Measurements from ENCODE around the gene OR4C3.
"Not testable (repeated sequence)": the region's sequence is repeated elsewhere in the genome, so short reads cannot be mapped to it uniquely, and the experiment has no call there.

Gene OR4C3
- long read RNA-seq, donor 1, result 0 reads
- long read RNA-seq, donor 2, partial matches to known transcripts, result 0 of 1 reads
- long read RNA-seq, donor 2, other reads (novel, unspliced or antisense), result 0 of 1 reads
- long read RNA-seq, donor 3, result 0 reads
- long read RNA-seq, donor 4, result 0 reads
- long read RNA-seq, donor 5, result 0 reads
- long read RNA-seq, donor 6, result 0 reads
- long read RNA-seq, donor 7, result 0 reads
- long read RNA-seq, donor 8, result 0 reads

DNA sequence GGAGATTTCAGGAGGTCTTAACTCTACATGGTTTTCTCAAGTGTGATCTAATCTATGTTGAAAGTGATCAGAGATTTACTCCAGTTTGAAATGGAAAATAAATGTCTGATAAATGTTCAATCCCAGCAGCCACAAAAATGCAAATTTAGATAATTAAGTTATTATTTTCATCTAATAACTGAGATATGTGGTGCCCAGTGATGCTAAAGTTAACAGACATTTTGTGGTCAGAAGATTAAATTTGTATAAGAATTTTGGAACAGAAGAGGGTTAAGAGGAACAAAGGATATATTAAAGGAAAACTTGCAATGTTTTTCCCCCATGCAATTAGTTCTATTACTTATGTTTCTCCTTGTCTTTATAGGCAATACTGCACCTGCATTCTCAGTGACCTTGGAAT, at the start of gene OR4C3:
TSS of gene OR4C3 (plus strand) at position 301 of the 400 bp plus-strand sequence. CDS start 102 bp downstream, outside the sequence.
- not testable (repeated sequence) for DNase-seq

DNA sequence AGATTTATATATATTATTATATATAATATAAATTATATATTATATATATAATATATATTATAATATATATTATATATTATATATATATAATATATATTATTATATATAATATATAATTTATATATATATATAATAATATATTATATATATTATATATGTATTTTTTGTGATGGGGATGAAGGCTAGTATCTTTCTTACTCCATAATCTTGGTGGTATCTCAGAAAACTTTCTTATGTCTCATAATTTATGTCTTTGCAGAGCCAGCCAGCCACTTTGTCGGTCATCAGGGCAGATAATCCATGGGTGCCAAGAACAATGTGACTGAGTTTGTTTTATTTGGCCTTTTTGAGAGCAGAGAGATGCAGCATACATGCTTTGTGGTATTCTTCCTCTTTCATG, 18.8 kb upstream of the OR4C3 start, which contains the start of gene OR4S1:
TSS of gene OR4S1 (plus strand) at position 301 of the 400 bp plus-strand sequence. CDS start at position 301, 0 bp downstream.
- DNase-seq, result no peak

DNA sequence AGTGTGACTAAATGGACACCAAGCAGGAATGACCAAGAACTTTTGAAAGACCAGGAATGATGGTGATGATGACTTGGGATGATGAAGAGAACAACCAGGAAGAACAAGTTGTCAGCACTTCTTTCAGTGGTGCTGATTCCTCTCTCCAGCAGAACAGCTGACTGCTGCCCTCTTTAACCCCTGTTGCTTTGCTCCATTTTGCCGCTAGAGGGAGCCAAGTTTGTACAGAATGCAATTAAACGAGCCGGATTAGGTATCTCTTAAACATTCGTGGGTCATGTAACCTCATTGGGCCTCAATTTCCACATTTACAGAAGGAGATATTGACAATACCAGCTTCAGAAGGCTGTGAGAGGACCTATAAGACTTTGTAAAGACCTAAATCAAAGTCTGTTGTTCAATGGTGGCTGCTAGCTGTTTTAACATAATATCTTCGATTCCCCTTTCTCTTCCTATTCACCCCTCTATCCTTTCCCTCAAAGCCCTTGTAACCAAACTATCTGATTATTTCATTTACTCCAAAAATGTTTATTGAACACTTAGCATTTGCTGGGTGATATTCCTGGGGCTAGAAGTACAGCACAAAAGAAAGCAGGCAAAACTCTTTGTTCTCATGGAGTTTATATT, 16.8 kb upstream of the OR4C3 start:
- peak; percentile 10 for DNase-seq

DNA sequence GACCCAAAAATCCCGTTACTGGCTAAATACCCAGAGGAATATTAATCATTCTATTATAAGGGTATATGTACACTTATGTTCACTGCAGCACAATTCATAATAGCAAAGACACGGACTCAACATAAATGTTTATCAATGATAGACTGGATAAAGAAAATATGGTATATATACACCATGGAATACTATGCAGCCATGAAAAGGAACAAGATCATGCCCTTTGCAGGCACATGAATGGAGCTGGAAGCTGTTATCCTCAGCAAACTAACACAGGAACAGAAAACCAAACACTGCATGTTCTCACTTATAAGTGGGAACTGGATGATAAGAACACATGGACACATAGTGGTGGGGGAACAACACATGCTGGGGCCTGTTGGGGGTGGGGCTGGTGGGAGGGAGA, 11.1 kb upstream of the OR4C3 start:
- not testable (repeated sequence) for DNase-seq

DNA sequence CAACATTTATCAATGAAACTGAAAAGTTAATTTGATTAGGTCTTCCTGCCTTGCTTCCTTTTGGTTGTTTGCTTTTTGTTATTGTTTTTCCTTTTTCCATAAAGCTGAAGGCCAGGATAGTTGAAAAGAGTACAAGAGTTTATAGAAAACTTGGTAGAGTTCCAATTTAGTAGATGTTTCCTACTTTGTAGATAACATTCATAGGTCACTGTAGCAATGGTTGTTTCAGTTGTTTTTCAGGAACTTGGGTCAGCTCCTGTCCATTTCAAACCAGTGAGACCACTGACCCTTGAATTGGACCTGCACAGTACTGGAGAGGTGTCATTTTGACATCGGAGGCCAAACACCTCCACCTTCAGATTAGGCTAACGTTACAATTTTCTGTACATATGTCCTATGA, 4.9 kb upstream of the OR4C3 start:
- not testable (repeated sequence) for DNase-seq

DNA sequence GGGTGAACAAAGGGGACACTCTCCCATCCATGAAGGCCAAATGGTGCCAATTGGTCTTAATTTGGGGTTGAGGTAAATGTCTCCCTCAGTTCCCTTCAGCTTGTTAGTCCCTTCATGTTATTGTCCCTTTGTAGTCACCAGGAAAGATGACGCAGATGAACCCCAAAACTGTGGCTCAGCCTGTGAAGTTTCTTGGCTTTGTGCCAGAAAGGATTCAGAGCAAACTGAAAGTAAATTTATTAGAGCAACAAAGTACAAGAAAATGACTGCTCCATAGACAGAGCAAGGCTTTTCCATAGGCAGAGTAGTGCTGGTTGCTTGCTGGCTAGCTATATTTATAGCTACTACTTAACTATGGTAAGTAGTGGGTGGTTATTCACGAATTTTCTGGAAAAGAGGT, 16.7 kb downstream of the OR4C3 start:
- no peak for DNase-seq

DNA sequence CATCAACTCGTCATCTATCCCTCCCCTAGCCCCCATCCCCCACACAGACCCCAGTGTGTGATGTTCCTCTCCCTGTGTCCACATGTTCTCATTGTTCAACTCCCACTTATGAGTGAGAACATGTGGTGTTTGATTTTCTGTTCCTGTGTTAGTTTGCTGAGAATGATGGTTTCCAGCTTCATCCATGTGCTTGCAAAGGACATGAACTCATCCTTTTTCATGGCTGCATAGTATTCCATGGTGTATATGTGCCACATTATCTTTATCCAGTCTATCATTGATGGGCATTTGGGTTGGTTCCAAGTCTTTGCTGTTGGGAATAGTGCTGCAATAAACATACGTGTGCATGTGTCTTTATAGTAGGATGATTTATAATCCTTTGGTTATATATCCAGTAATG, 17.8 kb downstream of the OR4C3 start:
- DNase-seq, result not testable (repeated sequence)

DNA sequence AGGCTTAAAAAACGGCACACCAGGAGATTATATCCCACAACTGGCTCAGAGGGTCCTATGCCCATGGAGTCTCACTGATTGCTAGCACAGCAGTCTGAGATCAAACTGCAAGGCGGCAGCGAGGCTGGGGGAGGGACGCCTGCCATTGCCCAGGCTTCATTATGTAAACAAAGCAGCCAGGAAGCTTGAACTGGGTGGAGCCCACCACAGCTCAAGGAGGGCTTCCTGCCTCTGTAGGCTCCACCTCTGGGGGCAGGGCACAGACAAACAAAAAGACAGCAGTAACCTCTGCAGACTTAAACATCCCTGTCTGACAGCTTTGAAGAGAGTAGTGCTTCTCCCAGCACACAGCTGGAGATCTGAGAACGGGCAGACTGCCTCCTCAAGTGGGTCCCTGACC, 21.6 kb downstream of the OR4C3 start:
- not testable (repeated sequence) for DNase-seq

DNA sequence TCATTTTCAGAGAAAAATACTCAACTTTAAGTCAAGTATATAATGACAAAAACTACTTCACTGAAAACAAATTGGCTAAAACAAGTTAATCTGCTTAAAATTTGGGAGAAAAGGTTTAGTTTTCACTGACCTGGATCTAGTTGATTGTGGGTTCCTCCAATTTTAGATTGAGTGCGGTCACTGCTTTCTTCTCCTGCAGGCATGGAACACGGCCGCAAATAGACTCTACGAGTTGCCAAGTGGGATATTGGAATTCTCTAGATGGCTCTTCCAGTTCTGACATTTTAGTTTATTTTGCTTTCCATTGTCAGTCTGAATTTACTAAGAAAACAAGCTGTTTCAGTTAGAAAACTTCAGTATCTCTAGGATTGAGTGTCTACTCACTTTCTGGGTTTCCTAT, 29.3 kb downstream of the OR4C3 start:
- DNase-seq, result no peak

DNA sequence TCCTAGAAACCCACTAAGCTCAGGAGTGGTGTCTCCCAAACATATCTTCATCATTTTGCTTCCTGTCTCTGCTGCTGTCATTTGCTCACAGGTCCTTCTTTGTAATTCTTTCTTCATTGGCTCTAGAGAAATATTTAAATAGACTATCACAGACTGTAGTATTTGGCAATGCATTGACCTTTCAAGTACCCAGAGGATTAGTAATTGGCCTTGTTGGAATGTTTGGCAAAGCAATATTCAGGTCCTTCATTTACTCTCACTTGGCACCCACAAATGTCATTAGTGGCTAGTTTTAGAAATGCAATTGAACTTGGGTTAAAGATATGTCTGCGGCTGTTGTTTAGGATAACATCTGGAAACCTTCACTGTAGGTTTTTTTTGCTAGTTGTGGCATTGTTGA, 30.0 kb downstream of the OR4C3 start:
- DNase-seq, result no peak

DNA sequence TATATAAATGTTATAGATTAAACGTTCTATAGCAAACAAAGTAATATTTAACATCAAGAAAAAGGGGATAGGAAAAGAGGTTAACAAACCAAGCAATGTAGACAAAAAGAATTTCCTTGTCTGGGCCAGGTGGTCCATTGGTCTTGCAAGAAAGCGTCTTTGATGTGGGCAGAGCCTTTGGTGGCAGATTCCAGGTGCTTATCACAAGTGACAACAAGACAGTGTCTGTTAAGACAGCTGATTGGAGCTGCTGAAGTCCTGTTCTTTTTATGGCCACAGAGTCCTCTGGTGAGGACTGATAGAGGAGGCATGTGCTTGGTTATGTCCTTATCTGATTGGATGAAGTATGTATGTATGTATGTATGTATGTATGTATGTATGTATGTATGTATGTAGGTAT, 36.6 kb downstream of the OR4C3 start:
- DNase-seq, result not testable (repeated sequence)

DNA sequence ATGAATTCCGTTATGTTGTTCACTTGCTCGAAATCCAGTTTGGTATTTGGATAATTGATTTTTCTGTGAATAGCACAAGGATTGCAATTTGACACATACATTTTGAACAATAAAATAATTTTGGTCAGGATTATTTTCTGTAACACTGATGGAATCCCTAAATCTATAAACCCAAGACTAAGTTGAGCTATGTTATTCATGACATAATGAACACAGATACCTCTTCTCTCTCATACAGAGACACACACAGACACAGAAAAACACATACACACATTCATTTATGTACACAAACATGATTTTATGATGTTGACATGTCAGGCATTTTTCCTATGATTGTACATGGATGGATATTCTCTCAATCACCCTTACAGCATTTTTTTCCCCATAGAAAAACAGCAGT, 41.6 kb downstream of the OR4C3 start, which contains the start of gene OR4C5:
TSS of gene OR4C5 (minus strand) at position 101 of the 400 bp plus-strand sequence. CDS start at position 101, 0 bp downstream.
- DNase-seq, result no peak

All from right kidney (tissue), 9 donors.